Measurements from ENCODE around the gene CACNA1A.

DNA sequence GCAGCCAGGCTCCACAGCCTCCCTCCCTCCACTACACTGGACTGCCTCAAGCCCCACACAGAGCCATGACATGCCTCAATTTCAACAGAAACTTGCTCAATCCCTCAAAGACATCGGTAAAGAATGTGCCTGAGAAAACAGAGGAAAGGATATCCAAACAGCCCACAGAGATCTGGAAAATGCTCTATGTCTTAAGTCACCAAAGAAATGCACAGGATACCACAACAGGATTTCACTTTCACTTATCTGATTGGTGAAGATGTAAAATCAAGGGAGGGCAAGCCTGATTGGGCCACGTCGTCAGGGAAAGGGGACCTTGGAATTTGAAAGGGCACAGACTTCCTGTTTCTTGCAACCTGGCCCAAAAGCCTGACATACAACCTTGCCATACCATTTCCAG, 14.2 kb downstream of the CACNA1A start:
- TF ChIP-seq, protein P1, sequence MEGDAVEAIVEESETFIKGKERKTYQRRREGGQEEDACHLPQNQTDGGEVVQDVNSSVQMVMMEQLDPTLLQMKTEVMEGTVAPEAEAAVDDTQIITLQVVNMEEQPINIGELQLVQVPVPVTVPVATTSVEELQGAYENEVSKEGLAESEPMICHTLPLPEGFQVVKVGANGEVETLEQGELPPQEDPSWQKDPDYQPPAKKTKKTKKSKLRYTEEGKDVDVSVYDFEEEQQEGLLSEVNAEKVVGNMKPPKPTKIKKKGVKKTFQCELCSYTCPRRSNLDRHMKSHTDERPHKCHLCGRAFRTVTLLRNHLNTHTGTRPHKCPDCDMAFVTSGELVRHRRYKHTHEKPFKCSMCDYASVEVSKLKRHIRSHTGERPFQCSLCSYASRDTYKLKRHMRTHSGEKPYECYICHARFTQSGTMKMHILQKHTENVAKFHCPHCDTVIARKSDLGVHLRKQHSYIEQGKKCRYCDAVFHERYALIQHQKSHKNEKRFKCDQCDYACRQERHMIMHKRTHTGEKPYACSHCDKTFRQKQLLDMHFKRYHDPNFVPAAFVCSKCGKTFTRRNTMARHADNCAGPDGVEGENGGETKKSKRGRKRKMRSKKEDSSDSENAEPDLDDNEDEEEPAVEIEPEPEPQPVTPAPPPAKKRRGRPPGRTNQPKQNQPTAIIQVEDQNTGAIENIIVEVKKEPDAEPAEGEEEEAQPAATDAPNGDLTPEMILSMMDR (IDR thresholded peaks at IDR 0.05) = no peak
- no peak for TF ChIP-seq POLR2A (IDR thresholded peaks at IDR 0.05)
